GM19043 (cell line): ENCODE measurements around the gene AVP.

Experiments used
- ATAC-seq: cut with Tn5 transposase; IDR thresholded peaks from one replicate; pipeline ENCODE4 v1.9.1; 2021; ENCODE audit warnings: low read depth; ENCODE audit not compliant: unreplicated experiment

The AVP gene

DNA sequence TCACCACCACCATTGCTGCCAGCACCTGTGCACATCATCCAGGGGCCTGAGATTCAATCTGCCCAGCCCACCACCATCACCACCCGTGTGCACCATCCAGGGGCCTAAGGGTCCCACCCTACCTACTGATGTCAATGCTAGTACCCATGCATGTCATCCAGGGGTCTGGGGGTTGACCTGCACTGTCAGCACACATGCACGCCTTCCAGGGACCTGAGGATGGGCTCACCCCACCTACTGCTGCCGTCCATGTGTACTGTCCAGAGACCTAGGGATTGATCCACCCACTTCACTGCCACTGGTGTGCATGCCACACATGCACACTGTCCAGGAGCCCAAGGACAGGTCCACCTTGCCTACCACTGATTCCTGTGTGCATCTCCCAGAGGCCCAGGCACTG lies 25.0 kb downstream of the AVP start:
- ATAC-seq, result no peak

DNA sequence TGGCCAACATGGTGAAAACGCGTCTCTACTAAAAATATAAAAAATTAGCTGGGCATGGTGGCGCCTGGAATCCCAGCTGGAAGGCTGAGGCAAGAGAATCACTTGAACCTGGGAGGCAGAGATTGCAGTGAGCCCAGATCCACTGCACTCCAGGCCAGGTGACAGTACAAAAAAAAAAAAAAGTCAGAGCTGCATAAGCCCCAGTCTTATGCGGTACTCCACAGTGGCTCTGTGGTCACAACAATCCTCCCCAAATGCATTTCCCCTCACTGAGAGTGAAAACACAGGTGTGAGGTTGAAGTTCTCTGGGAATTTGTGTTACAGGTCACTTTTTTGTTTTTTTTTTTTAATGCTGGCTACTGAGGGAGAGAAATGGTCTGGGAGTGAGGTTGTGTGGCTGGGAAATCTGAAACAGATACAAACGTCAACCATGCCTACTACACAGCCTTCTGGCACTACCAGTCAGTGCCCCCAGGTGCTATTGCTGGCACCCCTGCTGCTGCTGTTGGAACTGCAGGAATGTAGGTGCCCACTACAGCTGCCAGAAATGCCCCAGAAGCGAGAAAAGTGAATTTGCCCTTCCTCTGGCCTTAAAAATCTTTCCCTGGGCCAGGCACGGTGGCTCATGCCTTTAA lies 33.0 kb downstream of the AVP start:
- ATAC-seq, result no peak

DNA sequence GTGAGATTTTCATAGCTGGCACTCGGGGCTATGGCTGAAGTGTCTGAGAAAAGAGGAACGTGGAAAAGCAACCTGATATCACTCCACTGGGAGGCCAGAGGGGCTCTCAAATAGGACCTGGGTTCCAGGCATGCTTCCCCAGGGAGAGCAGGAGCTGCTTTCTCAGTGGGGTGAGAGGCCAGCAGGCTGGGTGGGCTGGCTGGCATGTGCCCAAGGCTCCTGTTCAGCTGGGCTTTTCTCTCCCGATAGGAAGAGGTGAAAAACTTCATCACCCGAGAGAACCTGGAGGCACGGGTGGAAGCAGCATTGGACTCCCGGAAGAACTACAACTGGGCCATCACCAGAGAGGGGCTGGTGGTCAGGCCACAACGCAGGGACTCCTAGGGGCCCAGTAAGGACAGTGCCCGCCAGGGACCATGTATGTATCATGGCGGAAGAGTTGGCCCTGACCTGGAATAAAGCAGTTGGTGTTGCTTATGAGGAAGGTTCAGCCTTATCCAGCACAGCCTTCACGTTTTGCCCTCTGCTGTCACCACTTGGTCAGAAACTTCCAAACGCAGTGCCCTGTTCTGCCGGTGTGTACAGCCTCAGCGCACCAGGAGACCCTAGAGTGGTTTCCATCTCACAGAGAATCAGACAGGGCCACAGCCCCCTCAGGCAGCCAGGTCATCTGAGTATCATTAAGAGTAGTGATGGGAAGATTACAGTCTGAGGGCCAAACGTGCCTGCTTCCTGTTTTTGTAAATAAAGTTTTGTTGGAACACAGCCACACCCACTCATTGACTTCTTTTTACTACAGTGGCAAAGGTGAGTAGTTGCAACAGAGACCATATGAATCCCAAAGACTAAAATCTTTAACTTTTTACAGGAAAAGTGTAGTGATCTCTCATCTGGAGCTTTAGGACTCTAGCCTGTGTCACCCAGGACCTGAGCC lies 36.8 kb downstream of the AVP start:
- ATAC-seq, result no peak

DNA sequence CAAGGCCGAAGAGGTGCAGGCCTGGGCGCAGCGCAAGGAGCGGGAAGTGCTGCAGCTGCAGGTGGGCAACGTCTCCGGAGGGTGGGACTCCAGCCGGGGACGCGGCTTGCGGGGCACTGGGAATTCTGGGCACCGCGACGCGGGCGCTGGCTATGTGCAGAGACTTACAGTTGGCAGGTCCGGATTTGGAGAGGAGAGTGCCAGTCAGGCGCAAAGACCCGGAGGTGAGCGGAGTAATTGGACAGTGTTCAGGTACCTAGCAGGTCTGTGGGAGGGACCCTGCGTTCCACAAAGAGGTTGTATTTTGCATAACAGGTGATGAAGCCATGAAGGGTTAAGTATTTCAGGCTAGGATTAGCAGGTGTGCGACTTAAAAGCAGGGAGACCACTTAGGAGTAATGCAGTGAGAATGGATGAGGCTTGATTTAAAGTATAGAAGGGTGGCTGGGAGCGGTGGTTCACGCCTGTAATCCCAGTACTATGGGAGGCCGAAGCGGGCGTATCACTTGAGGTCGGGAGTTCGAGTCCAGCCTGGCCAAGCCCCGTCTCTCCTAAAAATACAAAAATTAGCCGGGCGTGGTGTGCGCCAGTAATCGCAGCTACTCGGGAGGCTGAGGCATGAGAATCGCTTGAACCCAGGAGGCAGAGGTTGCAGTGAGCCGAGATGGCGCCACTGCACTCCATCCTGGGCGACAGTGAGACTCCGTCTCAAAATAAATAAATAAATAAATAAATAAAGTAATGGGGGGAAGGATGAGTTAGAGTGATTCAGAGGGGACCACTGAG lies 37.7 kb downstream of the AVP start:
- no peak for ATAC-seq

DNA sequence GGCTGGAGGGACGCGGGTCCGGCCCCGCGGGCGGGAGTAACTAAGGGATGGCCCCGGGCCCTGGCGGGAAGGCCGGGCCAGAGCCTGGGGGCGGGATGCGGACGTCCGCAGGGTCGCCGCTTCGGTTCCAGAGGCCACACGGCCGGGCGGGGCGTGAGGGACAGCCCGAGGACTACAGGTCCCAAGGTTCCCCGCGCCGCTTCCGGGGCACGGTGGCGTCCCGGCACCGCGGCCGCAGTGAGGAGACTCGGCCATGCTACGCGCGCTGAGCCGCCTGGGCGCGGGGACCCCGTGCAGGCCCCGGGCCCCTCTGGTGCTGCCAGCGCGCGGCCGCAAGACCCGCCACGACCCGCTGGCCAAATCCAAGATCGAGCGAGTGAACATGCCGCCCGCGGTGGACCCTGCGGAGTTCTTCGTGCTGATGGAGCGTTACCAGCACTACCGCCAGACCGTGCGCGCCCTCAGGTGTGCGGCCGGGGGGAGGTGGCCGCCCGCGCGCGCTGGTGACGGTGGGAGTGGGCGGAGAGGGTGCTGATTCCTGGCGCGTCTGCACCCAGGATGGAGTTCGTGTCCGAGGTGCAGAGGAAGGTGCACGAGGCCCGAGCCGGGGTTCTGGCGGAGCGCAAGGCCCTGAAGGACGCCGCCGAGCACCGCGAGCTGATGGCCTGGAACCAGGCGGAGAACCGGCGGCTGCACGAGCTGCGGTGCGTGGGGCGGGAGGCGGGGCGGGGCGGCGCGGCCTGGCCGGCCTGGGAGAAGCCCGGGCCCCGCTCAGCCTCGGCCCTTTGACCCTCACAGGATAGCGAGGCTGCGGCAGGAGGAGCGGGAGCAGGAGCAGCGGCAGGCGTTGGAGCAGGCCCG lies 38.5 kb downstream of the AVP start, which contains the start of gene MRPS26:
TSS of gene MRPS26 (plus strand) at position 237 of the 861 bp plus-strand sequence. CDS start at position 254, 17 bp downstream.
- ATAC-seq, result peak; percentile 89

DNA sequence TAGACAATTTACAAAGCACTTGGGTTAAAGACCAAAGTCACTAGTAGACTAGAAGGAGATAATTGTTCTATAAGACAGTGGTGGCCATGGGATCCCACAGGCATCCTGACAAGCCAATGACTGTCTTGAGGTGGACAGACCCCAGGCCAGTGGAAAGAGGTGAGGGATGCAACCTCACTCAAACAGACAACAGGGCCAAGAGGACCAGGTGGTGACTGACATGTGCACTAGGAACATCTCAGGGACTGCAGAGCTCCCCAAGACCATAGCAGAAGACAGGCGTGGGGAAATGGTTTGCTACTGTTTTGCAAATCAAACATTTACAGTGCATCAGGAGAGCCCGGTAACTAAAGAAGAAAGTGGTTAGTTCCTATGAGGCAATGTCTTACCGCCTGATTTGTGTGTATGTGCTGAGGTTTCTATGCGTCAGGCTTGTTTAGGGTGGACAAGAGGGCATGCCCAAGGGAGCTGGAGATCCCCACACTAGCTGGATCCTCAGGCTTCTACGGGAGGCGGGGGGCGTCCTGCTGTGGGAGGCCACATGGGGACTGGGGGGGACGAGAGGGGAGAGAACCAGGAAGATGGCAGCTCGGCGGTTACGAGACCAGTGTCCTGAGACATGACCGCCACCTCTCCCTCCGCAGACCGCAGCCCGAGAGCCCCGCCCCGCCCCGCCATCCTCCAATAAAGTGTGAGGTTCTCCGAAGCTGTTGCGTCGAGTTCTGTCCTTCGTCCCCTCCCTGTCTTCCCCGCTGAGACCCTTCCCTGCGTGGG lies 39.3 kb downstream of the AVP start:
- ATAC-seq, result peak; percentile 45

DNA sequence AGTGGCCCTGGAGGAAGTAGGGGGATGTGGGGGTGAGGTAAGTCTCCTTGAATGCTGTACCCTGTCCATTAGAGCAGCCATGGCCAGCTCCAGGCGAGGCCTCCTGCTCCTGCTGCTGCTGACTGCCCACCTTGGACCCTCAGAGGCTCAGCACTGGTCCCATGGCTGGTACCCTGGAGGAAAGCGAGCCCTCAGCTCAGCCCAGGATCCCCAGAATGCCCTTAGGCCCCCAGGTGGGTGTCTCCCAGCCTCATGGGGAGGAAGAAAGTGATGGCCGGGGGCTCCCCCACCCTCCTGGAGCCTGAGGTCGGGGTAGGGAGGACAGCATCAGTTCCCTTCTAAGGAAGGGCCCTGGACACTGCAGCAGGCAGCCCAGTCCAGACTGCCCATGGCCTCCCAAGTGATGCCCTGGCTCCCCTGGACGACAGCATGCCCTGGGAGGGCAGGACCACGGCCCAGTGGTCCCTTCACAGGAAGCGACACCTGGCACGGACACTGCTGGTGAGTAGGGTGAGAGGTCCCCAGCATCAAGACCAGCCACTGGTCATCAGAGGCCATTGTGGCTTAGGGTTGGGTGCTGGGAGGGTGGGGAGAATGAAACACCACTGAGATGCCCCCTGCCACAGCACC lies 40.1 kb downstream of the AVP start:
- ATAC-seq, result no peak

DNA sequence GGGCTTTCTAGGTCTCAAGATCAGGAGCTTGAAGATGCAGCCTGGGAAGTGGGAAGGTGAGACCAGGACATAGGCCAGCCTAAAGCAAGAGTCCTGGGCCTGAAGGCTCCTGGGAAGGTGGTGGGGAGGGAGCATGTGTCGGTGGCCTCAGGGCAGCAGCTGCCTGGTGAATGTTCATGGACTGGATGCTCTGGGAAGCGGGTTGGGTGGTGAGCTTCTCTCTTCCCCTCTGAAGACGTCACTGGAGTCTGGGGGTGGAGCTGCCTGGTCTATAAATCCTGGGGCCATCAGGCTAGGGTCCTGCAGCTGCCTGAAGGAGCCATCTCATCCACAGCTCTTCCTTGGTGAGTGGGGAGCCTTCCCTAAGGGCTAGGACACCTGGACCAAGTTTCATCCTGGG lies 41.2 kb downstream of the AVP start, which contains the start of gene GNRH2:
TSS of gene GNRH2 (plus strand) at position 301 of the 400 bp plus-strand sequence. CDS start 793 bp downstream, outside the sequence.
- no peak for ATAC-seq

DNA sequence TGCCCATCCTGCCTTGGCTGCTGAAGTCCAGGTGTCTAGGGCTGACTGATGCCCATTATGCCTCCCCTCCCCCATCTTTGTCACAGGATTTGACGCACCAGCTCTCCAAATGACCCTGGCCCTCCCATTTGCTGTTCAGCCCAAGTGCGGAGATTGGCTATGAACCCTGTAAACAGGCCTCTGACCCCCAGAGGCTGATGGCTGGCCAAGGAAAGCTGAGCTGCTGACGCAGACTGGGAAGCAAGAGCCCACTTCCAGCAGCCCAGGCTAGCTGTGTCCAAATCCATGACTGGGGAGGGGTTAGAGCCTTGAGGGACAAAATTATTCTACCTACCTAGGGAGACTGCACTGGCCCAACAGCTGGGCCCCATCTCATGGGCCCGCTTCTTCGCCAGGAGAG lies 41.9 kb downstream of the AVP start:
- no peak for ATAC-seq

DNA sequence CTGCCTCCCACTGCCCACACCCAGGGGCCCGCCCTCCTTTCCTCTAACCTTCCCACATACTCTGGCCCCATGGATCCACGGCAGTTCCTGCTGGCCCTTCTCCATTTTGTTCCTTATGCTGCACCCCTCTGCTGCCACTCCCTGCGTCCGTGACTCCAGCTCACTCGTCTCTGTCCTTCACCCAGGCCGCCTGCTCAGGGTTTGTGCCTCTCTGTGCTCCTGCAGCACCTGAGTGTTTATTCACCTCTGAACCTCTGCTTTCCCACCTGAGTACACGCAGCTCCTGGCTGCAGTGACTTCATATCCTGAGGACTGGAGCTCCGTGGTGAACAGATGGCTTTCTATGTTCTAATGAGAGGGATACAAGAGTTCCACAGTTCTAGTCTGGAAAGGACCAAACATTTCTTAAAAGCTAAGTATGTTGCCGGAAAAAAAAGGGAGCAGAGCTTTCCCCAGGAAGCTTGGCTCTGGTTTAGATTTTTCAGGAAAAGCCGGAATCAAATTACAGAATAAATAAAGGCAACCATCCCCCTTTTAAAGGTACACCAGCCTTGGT lies 42.6 kb downstream of the AVP start:
- no peak for ATAC-seq

DNA sequence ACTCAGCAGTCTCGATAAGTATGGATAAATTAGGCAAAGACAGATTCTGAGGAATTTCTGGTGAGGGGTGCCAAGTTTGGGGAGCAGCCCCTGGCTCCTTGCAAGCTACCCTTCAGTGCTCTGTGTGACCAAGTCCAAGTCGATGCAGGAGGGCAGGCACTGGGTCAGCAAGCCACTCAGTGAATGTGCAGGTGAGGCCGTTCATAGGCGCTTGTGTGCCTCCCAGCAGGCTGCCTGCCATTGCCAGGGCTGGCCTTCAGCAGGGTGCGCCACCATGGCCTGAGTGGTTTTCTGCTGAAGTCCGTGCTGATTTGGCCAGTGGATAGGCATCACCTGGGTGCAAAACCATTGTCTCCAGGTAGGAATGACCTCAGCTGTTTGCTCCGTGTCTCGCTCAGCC lies 44.4 kb downstream of the AVP start:
- ATAC-seq, result no peak

DNA sequence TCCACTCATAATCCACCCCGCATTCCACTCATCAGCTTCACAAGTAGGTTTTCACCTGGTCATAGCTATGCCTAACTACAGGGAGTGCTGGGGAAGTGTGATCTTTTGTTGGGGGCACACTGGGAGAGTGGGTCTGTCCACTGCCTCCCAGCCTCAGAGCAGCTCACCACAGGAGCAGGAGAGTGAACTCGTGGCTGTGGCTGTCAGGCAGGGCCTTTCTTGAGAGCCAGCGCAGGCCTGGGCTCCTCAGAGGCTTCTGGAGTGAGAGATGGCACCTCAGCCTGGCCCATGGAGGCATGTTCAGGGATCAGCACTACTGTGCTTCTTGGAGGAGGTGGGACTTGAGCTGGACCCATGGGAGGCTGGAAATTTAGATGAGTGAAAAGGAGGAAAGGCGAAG lies 45.1 kb downstream of the AVP start:
- ATAC-seq, result no peak

DNA sequence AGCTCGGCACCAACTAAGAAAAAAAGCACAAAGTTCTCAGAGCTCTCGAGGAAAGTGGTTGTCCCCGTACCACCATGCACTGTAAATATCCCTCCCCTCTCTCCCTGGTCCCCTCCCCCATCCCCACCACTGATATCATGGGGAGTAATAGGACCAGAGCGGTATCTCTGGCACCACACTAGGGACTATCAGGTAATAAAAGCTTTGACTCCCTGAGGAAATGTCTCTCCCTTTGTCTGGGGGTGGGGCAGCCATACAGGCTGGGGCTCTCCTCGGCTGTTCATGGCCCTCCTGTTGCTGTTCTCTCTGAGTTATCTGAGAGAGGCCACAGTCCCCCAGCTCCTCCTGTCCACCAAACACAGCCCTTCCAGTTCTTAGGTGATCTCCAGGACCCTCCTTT lies 46.1 kb downstream of the AVP start:
- no peak for ATAC-seq

DNA sequence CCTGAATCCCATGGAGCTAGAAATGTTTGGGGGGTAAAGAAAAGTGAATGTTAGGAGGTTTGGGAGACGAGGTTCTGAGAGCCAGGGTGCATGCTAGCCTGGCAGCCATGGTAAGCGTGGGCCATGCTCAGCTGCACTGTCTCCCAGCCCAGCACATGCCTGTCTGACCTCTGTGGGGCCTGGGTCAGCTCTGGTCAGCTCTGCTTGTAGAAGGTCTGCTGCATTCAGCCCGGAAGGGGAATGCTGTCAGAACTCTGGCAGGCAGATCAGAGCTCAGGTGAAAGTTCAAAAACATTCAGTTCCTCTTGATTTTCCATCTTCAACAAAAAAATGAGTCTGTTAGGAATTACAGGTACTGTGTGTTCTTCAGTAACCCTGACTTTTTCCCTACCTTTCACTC lies 46.9 kb downstream of the AVP start:
- no peak for ATAC-seq

DNA sequence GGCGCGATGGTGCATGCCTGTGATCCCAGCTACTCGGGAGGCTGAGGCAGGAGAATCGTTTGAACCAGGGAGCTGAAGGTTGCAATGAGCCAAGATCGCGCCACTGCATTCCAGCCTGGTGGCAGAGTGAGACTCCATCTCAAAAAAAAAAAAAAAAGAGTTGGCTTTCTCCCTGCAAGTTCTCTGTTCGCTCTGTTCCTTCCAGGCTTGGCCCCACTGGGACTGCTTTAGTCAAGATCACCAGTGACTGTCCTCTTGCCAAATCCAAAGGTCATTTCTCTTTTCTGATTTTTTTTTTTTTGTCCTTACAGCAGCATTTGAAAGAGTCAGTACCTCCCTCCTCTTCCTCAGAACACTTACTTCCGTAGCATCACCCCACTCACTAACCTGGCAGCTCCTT lies 51.9 kb downstream of the AVP start:
- no peak for ATAC-seq
